Measurements from ENCODE around the gene CABP5.

- TF ChIP-seq CTCF (IDR thresholded peaks at IDR 0.05; ENCODE audit: low read length) (no peak), EZH2 (IDR thresholded peaks at IDR 0.05; ENCODE audit: borderline replicate concordance, low read length) (no peak)
Measured at GRCh38 chr19:48029431-48029830, 14.4 kb downstream of the CABP5 start.
